Stimulated activated naive CD4-positive, alpha-beta T cell treated with Interleukin-2 at 50 U/mL for 16 hours (primary cell): ENCODE measurements around the gene CBFA2T3.
A peak's percentile ranks its signal among the peaks of the same experiment; 100 is the strongest.
"Not testable (repeated sequence)": the region's sequence is repeated elsewhere in the genome, so short reads cannot be mapped to it uniquely, and the experiment has no call there.

ENCODE experiments used
- DNase-seq: peaks from one replicate; lab custom pipeline; 2025; lab: John Stamatoyannopoulos, UW

The CBFA2T3 gene

GRCh38 chr16:89012622-89012995, 35.6 kb upstream of the CBFA2T3 start:
- DNase-seq = no peak

GRCh38 chr16:89011909-89012621, 35.1 kb upstream of the CBFA2T3 start:
- no peak for DNase-seq

DNA sequence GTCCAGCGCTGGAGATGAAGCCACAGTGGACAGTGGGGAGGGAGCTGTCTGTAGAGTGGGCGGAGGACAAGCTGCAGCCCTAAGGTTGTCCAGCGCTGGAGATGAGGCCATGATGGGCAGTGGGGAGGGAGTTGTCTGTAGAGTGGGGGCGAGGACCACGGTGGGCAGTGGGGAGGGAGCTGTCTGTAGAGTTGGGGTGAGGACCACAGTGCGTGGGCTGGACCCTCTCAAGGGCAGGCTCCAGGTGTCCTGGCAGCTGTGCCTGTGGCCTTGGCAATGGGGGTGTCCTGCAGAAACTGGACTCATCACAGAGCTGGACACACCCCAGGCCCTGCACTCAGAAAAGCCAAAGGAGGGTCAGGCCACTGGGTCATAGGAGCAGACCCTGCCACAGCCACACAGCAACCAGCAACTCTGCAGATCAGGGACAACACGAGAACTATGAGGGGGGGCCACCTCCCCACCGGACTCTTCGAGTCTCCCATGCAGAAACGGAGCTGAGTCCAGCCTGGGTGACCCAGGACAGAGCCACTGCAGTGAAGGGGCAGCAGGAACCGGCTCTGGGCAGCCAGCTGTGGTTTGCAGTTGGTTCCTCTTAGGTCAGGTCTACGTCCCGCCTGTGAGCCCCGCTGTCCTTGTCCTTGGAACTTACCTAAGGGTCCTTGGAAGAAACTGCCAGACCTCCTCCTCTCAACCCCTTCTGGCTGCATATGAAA, 33.4 kb upstream of the CBFA2T3 start:
- DNase-seq = no peak

- DNase-seq = no peak
Observed at GRCh38 chr16:89009343-89010209, 32.6 kb upstream of the CBFA2T3 start.

GRCh38 chr16:89008796-89009195, 31.8 kb upstream of the CBFA2T3 start:
- DNase-seq = not testable (repeated sequence)

GRCh38 chr16:89007371-89008249, 30.6 kb upstream of the CBFA2T3 start:
- no peak for DNase-seq

DNA sequence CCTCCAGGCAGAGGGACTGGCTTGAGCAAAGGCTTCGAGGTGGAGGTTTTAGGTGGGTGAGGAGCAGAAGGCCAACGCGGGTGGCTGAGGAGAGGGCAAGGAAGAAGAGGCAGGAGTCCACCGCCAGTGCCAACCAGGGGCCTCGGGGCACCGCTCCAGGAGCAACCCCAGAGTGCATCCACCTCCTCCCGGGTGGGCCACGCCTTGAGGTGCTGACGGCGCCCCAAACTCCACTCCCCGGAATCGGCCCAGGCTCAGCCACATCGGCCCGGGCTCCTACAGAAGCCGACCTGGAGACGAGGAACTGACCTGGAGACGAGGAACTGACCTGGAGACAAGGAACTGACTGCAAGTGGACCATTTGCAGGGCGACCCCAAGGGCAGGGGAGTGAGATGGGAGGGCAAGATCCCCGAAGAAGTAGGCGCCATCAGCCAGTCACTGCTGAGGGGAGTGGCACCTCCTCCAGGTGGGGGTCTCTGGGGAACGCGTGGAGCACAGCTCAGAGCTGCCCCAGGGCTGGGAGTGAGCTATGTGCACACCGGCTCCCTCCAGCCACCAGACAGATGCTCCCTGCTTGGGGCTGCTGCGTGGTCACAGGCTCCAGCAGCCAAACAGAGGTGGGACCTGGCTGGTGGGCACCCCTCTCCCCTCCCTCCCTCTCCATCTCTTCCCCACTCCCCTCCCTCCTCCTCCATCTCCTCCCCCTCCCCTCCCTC, 29.2 kb upstream of the CBFA2T3 start:
- no peak for DNase-seq

DNA sequence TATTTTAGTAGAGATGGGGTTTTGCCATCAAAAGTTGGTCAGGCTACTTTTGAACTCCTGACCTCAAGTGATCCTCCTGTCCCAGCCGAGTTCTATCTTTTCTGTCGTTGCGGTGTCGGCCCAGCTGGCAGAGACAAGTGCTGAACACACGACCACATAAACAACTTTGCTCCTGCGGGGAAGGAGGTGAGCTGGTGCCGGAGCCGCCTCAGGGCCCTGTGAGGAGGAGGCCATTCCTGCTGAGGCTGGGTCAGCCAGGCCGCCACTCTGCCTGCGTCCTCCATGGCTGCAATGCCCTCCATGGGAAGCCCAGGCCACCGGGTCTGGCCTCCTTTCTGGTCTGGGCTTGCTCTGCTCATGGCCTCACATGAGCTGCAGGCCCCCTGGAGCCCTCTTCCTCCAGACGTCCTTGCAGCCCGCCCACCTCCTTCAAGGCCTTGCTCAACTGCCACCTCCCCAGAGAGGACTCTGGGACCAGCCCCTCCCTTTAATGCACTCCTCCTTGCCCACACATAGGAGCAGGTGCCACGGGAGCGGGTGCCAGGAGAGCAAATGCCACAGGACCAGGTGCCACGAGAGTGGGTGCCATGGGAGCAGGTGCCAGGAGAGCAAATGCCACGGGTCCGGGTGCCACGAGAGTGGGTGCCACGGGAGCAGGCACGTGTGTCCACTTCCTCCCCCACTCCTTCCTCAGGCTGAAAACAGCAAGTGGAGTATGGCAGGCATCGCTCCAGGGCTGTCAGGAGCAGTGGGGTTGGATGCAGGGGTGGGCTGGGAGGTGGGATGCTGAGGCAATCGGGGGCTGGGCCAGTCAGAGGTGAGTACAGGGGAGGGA, 28.4 kb upstream of the CBFA2T3 start:
- no peak for DNase-seq

DNA sequence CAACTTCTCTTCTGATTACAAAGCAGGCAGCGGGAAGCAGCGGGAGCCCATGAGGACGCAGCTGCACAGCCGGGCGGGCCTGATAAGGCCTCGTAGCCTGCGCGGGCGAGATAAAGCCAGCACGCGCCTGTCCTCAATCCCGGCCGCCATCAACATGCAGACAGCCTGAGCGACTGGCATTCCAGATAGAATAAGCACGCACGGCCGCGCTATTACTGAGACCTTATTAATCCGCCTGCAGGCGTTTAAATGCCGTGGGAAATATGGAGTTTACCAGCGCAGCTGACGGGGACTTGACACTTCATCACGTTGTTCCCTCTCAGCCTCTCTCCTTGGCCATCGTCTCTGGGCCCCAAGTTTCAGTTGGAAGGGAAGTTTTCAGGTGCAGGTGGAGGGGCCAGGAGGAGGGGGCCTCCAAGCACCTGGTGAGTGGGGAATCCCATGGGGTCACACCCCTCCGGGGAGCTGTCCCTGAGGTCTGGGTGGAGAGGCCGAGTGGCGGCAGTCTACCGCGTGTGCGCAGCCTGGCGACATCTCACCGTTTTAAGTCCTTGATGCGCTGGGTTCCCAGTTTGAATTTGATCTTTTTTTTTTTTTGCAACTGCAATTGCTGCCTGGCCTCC, 27.3 kb upstream of the CBFA2T3 start:
- DNase-seq = no peak

DNA sequence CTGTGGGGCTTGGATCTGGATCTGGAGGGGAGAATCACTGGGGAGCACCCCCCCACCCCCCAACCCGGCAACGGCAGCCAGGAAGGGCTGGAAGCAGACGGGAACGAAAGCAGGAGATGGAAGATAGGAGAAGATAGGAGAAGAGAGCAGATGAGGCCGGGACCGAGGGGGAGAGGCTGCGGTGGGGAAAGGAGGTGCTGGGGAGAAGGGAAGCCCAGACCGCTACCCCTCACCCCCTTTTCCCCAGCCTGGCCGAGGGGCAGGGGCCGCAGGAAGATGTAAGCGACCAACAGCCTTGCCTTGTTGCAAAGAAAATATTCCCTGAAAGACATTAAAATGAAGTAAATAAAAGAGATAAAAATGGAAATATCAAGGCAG, 26.8 kb upstream of the CBFA2T3 start:
- DNase-seq = no peak

- DNase-seq = no peak
Observed at GRCh38 chr16:89002851-89003830, 26.1 kb upstream of the CBFA2T3 start.

DNA sequence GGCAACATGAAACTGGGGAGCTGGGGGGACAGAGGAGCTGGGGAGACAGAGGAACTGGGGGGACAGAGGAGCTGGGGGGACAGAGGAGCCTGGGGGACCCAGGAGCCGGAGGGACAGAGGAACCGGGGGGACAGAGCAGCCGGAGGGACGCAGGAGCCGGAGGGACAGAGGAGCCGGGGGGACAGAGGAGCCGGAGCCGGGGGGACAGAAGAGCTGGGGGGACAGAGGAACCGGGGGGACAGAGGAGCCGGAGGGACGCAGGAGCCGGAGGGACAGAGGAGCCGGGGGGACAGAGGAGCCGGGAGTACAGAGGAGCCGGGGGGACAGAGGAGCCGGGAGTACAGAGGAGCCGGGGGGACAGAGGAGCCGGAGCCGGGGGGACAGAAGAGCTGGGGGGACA, 25.1 kb upstream of the CBFA2T3 start:
- DNase-seq = not testable (repeated sequence)

DNA sequence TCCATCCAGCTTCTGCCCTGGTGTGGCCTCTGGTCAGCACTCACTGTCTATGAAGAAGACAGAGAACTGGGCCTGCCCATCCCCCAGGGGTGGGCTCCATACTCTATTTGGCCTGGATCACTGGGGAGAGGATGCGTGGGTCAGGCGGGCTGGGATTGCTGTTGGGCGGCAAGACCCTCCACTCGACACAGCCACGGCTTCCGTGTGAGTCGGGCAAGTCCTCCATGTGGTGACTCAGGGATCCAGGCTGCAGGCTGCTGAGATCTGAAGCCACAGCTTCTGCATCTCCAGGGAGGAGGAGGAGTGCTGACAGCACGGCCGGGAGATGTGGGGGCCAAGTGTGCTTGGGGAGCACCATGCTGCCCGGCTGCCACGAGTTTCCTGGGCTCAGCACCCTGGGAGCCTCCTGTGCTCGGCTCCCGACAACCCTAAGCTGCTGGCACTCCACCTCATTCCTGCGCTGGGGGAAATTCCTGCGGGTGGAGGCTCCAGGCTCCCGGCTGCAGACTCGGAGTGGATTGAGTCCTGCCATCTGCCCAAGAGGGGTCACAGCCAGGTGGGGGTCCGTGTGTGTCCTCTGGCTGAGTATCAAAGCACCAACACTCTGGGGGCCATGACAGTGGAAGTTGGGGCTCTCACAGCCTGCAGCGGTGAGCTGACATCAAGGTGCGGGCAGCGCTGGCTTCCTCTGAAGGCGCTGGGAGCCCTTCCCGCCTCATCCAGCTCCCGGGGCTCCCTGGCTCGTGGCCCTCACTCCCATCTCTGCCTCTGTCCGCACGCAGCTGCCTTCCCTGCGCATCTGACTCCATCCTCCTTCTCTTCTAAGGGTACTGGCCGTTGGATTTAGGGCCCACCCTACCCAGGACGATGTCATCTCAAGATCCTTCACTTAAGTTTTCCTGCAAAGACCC, 24.4 kb upstream of the CBFA2T3 start:
- no peak for DNase-seq

DNA sequence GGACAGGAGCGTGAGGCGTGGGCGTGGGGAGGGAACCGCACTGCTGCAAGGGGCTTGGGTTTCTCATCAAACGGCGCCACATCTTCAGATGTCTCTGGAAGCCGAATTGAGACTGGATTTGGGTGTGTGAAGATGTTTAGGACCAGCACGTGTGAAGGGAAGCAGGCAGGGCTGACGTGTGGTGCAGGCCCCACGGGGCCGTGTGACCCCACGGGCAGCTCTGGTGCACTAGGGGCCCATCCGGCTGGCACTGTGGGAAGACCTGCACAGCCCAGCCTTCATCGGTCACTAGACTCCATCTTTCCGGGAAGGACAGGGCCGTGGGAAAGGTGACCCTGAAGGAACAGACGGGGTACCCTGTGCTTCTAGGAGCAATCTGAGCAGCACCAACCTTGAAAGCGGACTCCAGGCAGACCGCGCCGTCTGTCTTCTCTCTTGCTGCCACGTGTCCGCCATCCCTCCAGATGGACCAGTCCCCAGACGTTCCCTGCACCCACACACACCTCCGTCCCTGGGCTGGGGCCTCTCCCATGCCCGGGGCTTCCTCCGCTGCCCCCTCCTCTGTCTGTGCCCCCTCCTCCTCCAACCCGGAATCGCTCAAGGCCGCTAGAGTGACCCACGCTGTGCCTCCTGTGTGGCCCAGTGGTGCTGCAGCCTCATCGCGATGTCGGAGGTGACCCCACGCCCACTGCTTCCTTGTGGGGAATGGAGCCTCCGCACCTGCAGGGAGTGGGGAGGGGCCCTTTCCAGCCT, 23.4 kb upstream of the CBFA2T3 start:
- no peak for DNase-seq

DNA sequence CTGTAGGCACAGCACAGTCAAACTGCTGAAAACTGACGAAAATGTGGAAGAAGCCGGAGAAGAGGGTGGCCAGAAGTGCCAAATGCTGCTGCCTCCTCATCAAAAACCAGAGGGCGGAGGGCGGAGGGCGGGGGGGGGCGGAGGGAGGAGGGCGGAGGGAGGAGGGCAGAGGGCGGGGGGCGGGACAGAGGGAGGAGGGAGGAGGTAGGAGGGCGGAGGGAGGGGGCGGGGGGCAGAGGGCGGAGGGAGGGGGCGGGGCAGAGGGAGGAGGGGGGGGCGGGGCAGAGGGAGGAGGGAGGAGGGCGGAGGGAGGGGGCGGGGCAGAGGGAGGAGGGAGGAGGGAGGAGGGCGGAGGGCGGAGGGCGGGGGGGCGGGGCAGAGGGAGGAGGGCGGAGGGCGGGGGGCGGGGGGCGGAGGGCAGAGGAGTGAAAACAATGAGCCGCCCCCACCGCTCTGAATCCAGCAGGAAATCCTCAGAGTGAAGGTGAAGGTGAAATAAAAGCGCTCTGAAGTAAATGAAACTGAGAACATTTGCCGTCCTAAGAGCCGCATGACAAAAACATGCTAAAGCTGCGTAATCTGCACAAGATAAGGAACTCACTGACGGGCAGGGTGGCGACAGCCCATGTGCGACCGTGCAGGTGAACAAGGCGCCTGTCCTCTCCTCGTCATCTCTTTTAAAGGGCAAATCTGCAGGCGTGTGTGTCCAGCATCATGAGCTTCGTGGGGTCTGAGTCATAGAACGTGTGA, 22.6 kb upstream of the CBFA2T3 start:
- peak; percentile 29 for DNase-seq
